PC-9 (cell line): ENCODE measurements around the gene GNG3.

Experiments
- CTCF ChIP-seq: fragments of 200-600 bp; sonication (generic); conservative IDR thresholded peaks from 2 replicates; pipeline ENCODE4 v1.6.1; 2017; ENCODE audit warnings: mixed run types, antibody characterized with exemption, mild to moderate bottlenecking, moderate library complexity
- EZH2 ChIP-seq: fragments of 200-600 bp; sonication (generic); IDR thresholded peaks from 2 replicates; pipeline ENCODE4 v1.8.0; 2017; ENCODE audit warnings: antibody characterized with exemption, low read depth

- no peak for TF ChIP-seq CTCF
- no peak for TF ChIP-seq EZH2
Measured at GRCh38 chr11:62757846-62758788, 50.6 kb downstream of the GNG3 start.
